Right kidney (tissue), 1 donor: Measurements from ENCODE around the gene SPTBN4.

Source experiments
- DNase-seq: peaks from one replicate; pipeline ENCODE4 v3.0.0-alpha.2; 2016

SPTBN4 gene

DNA sequence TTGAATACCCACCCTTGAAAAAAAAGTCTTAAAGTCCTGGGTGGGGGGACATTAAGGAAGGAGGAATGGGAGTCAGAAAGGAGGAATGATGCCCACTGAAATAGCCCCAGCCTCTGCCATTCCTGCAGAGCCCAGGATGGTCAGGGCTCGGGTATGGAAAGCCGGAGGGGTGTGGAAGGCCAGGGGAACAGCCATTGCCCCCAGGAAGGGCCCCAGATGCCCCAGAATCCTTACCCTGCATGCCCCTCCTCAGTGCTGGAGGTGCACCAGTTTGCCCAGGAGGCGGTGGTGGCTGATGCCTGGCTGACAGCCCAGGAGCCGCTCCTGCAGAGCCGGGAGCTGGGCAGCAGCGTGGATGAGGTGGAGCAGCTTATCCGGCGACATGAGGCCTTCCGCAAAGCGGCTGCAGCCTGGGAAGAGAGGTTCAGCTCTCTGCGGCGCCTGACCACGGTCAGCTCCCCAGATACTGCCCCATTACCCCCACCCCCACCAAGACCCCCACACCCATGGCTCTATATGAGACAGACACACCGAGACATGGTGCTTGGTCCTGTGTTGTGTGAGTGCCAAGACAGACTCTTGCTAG, 99.2 kb downstream of the SPTBN4 start:
- DNase-seq, result no peak

DNA sequence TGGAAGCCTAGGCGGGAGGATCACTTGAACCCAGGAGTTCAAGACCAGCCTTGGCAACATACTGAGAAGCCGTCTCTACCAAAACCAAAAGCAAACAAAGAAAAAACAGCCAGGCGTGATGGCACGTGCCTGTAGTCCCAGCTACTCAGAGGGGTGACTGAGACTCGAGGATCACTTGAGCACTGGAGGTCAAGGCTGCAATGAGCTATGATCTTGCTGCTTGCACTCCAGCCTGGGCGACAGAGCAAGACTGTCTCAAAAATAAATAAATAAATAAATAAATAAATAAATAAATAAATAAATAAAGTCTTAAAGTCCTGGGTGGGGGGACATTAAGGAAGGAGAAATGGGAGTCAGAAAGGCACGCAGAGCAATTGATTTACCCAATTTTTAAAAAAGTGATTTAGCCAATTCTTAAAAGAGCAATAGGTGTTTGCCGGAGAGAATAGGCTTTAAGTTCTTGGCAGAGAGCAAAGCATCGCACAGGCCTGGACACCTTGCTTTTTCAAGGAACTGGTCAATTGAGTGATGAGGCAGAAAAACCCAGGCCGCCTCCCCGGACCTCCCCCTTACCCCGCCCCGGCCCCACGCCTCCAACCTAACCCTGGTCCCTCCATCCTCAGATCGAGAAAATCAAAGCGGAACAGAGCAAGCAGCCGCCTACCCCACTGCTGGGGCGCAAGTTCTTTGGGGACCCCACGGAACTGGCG, 100.4 kb downstream of the SPTBN4 start:
- DNase-seq, result no peak

DNA sequence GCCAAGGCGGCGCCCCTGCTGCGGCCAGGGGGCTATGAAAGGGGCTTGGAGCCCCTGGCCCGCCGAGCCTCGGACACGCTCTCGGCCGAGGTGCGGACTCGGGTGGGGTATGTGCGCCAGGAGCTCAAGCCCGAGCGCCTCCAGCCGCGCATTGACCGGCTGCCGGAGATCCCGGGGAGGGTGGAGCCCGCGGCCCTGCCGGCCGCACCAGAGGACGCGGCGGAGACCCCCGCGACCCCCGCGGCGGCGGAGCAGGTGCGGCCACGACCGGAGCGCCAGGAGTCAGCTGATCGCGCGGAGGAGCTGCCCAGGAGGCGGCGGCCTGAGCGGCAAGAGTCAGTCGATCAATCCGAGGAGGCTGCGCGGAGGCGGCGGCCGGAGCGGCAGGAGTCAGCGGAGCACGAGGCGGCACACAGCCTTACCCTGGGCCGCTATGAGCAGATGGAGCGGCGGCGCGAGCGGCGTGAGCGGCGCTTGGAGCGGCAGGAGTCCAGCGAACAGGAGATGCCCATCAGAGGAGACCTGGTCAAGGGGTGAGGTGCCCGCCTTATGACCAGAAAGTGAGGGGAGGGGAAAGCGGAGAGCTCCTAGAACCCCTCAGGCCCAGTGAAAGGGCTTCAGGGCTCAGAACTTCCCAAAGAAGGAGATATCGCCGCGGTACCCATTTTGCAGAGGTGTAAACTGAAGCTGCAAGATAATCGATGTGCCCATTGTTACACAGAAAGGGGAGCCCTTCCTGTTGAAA, 101.1 kb downstream of the SPTBN4 start:
- DNase-seq, result peak; percentile 52

DNA sequence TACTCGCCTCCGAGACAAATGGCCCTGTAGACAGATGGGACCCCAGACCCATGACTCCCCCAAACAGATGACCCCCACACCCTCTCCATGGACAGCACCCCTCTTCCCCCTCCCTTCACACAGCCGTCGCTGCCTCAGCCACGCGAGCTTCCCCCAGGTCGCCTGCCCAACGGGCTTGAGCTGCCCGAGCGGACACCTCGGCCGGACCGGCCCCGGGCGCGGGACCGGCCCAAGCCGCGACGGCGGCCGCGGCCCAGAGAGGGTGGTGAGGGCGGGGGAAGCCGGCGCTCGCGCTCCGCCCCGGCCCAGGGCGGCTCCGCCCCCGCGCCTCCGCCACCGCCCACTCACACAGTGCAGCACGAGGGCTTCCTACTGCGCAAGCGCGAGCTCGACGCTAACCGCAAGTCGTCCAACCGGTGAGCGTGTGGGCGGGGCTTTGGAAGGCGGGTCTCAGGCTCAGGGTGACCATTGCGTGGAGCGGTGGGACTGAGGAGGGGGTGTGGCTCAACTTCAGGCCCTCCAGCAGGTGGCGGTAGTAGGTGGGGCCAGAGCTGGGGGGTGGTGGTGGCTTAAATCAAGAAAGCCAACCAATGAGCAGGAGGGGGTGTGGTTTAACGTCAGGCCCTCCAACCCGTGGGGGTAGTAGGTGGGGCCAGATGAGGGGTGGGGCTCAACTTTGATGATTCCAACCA, 103.7 kb downstream of the SPTBN4 start:
- peak; percentile 71 for DNase-seq

DNA sequence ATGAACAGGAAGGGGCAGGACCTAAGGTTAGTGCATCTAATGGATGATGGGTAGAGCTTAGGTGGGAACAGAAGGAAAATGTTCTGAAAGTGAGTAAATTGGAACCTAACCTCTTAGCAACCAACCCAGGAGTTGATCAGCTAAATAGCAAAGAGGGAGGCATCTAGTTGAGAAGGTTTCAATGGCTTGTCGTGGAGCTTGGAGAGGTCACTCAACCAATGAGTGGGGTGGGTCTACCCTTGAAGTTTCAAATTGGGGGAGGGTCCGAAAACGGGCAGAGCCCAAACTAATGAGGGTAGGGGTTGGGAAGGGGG, 104.2 kb downstream of the SPTBN4 start:
- DNase-seq, result no peak

DNA sequence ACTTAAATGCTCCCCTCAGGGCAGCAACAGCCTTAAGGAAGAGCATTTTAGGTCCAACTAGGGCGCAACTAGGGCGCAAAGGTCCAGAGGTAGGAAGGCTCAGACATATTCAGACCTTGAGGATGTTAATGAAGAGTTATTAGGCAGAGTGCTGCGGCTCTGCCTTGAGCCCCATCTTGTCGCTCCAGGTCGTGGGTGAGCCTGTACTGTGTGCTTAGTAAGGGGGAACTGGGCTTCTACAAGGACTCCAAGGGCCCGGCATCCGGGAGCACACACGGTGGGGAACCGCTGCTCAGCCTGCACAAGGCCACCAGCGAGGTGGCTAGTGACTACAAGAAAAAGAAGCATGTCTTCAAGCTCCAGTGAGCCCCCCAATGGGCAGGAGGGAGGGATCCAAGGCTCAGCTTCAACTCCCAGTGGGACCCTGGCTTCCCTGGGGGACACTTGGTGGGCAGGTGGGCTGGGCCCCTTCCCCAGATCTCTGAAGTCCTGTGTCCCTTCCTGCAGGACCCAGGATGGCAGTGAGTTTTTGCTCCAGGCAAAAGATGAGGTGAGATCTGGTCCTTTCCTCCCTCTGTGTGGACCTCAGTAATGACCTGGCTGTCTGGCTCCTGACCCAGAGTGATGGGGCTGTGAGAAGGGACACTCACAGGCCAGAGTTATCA, 105.2 kb downstream of the SPTBN4 start:
- no peak for DNase-seq

DNA sequence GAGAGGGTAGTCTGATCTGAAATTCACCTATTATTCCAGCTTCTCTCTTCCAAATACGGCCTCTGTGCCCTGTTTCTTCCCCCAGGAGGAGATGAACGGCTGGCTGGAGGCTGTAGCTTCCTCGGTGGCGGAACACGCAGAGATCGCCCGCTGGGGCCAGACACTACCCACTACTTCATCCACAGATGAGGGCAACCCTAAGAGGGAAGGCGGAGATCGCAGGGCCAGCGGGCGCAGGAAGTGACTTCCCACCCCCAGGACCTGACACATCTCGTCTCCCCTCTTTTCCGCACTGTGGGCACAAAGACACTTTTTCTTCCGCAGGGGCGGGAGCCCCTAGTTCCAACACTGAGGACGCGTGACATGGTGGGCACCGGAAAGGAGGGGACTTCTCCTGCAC, 108.5 kb downstream of the SPTBN4 start:
- no peak for DNase-seq

DNA sequence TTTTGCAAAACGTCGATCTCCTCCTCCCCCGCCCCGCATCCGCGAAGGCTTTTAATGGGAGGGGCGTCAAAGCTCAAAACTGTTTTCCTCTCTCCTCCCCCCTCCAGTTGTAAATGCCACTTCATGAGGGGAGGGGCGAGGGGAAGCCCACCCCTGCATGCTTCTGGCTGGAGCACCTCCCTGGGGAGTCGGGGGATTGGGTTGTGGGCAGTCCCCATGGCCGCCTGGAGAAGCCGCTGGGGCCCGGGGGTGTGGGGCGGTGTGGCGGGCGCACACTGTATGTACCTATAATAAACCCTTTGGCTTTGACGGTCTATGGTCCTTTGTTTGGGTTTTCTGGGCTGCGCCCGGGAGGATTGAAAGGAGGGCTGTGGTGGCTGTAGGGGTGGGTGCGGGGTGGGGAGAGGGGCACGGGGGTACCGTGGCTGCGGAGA, 109.4 kb downstream of the SPTBN4 start:
- DNase-seq, result no peak

DNA sequence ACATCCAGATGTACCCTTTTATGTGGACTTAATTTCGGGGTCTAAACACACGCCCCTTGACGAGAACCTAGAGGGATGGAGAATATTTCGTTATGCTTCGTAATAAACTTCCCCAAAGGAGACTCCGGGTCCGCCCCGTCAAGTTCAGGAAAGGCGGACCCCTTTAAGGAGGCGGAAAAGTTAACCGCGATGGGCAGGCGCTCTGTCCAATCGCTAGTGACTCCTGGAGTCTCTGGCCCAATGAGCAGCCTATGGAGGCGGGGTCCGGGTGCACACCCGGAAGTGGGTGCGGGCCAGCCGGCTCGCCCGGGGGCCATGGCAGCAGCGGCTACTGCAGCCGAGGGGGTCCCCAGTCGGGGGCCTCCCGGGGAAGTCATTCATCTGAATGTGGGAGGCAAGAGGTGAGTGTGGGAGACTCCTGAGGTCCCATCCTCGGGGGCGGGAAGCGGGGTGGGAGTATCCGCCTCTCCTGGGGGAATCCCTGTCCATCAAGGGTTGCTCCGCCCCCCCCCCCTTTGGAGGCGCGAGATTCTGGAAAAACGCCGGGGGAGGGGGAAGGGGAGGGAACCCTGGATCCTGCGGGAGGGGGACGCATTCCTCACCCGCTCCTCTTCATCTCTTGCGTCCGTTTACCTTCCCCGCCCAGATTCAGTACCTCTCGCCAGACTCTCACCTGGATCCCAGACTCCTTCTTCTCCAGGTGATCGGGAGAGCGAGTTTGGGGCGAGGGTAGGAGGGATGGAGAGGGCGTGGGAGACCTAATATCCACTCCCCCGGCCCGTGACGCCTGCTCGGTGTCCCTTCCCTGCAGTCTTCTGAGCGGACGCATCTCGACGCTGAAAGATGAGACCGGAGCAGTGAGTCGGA, 110.0 kb downstream of the SPTBN4 start, which contains the start of gene SHKBP1:
Gene SHKBP1, plus strand, starts transcription at position 289 of the 867 bp plus-strand sequence. Its CDS starts 27 bp downstream, at position 316.
- DNase-seq, result peak; percentile 90

DNA sequence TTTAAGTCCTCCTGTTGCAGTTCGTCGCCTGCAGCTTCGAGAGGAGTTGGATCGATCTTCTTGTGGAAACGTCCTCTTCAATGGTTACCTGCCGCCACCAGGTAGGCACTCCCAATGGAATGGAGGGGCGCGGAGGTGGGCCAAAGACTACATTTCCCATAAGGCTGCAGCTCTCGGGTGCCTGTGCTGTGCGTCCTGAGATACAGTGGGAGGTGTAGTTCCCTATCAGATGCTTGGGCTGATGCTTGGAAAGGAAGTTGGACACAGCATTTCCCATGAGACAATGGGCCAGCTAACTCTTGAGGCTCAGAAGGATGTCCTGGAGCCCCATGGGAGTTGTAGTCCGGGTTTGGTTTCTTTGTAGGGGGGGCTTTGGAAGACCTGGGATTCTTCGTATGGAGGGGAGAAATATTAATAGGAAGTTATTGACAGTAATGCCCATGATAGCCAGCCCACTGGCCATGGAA, 111.7 kb downstream of the SPTBN4 start:
- DNase-seq, result no peak

DNA sequence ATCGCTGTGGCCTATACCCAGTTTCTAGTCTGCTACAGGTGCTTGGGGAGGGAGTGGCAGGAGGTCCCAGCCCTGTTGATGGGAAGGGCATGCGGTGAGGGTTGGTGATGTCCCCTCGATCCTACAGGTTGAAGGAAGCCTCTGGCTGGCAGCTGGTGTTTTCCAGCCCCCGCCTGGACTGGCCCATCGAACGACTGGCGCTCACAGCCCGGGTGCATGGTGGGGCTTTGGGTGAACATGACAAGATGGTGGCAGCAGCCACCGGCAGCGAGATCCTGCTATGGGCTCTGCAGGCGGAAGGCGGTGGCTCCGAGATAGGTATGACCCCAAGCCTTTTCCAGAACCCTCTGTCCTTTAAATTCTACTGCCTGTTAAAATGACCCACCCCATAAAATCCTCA, 113.8 kb downstream of the SPTBN4 start:
- no peak for DNase-seq

DNA sequence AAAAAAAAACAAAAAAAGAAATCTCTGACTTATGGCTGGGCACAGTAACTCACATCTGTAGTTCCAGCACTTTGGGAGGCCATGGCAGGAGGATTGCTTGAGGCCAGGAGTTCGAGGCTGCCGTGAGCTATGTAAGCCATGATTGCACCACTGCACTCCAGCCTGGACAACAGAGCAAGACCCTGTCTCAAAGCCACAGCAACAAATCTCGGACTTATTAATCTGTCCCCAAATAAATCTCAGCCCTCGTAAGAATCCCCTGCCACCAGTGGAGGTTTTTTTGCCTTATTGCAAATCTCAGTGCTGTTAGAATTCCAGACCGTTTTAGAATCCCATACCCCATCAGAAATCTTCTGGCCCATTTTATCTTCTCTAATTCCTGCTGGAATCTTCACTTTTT, 114.7 kb downstream of the SPTBN4 start:
- no peak for DNase-seq

DNA sequence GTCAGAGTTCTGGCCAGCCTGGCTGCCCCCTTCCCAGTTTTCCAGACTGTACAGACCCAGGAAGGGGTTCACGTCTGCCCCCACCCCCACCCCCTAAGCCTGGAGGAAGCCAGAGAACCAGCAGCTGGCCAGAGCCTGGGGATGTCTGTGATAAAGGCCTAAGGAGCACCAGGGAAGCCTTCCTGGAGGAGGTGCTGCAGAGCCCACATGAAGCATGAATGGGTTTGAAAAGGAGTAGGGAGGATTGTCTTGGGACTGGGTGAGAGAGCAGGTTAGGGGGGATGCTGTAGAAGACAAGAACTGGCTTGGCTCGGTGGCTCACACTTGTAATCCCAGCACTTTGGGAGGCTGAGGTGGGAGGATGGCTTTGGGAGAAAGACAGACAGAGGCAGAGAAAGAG, 115.7 kb downstream of the SPTBN4 start:
- no peak for DNase-seq

DNA sequence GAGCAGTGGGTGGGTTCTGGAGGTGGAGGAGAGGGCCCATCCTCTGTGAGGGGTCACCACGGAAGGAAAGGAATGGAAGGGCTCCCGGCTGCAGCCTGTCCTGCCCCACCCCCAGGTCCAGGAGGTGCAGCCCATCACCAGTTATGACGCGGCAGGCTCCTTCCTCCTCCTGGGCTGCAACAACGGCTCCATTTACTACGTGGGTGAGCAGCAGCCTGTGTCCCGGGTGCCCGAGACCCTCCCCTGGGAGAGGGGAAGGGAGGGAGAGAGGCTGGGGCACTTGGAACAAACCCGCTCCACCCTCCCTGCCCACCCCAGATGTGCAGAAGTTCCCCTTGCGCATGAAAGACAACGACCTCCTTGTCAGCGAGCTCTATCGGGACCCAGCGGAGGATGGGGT, 116.5 kb downstream of the SPTBN4 start:
- DNase-seq, result no peak

DNA sequence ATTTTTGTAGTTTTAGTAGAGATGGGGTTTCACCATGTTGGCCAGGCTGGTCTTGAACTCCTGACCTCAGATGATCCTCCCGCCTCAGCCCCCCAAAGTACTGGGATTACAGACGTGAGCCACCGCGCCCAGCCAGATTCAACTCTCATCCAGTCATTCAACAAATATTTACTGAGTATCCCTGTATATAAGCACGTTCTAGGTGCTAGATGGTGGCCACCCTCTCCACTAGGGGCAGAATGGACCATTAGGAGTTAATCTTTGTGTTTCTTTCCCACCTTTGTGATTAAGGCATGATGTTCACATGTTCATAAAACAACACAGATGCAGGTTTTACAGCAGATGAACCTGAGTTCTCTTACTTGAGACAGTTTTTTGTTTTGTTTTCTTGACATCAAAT, 117.2 kb downstream of the SPTBN4 start:
- no peak for DNase-seq

DNA sequence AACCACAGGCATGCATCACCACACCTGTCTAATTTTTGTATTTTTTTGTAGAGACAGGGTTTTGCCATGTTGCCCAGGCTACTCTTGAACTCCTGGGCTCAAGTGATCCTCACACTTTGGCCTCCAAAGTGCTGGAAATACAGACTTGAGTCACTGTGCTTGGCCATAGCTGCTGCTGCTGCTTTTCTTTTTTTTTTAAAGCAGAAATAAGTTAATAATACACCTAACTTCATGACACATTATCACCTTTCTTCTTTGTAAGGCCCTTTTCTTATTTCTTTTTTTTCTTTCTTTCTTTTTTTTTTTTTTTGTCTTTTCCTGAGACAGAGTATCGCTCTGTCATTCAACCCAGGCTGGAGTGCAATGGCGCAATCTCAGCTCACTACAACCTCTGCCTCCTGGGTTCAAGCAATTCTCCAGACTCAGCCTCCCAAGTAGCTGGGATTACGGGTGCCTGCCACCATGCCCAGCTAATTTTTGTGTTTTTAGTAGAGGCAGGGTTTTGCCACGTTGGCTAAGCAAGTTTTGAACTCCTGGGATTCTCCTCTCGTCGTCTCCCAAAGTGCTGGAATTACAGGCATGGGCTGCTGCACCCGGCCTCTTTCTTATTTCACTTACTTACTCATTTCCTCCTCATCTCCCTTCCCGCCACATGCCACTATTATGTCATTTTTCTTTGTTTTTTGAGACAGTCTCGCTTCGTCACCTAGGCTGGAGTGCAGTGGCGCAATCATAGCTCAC, 118.6 kb downstream of the SPTBN4 start:
- no peak for DNase-seq

DNA sequence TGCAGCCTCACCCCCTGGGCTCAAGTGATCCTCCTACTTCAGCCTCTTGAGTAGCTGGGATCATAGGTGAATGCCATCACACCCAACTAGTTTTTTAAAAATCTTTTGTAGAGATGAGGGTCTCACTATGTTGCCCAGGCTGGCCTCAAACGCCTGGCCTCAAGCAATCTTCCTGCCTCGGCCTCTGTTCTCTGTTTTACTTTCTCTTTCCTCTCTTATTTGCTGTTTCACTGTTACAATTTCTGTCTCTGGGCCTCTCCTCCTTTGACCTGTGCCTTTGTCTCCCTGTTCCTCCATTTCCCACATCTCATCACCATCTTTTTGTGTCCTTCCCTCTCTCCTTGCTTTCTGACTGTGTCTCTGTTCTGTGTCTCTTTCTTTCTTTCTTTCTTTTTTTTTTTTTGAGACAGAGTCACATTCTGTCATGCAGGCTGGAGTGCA, 119.2 kb downstream of the SPTBN4 start:
- DNase-seq, result no peak

DNA sequence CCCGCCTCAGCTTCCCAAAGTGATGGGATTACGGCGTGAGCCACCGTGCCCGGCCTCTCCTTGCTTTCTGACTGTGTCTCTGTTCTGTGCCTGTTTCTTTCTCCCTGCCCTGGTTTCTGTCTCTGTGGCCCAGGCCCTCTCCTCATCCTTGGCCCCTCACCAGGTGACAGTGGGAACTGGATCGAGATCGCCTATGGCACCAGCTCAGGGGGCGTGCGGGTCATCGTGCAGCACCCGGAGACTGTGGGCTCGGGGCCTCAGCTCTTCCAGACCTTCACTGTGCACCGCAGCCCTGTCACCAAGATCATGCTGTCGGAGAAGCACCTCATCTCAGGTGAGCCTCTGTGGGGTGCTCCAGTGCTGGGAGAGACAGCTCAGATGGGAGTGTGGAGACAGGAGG, 119.8 kb downstream of the SPTBN4 start:
- DNase-seq, result no peak

DNA sequence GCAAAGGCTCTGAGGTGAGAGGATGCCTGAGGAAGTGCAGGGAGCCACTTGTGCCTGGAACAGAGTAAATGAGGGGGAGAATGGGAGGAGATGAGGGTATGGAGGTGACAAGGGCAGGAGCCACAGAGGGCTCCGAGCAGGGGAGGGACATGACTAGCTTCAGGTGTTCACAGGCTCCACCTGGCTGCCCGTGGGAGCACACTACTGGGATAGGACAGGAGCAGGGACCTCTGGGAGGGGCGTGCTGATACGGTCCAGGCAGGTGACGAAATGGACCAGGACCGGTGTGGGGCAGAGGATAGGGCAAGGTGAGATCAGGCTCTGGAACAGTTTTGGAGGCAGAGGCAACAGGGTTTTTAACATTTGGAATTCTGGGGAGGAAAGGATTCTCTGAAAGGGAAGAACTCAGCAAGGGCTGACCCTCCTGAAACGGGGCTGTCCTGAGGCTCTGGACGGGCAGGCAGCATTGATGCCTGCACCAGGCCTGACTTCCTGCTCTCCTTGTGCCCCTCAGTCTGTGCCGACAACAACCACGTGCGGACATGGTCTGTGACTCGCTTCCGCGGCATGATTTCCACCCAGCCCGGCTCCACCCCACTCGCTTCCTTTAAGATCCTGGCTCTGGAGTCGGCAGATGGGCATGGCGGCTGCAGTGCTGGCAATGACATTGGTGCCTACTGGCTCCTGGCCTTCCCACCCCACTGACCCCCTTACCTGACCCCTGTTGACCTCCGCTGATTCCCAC, 121.5 kb downstream of the SPTBN4 start:
- DNase-seq, result no peak
